Astrocyte of the cerebellum (primary cell): ENCODE data around the gene PAFAH1B1.

Experiments
- DNase-seq: peaks from one replicate; pipeline ENCODE4 v3.0.0-alpha.2; 2011; ENCODE audit warnings: low read depth
- H3K4me3 ChIP-seq: 2 replicates; pipeline ENCODE4 v1.5.1; 2011; ENCODE audit warnings: mild to moderate bottlenecking, low read depth, low read length, moderate library complexity
- in situ Hi-C: cut with HindIII; loops from 2 replicates; pipeline ENCODE4 v1.10.0; 2017; ENCODE audit warnings: low sequenced_read_pairs
- TF ChIP-seq, protein P1 (sequence below): IDR thresholded peaks from 2 replicates; pipeline ENCODE4 v1.5.1; 2012; ENCODE audit warnings: low read length, low read depth, moderate library complexity, mild to moderate bottlenecking; ENCODE audit errors: missing control alignments

The PAFAH1B1 gene

DNA sequence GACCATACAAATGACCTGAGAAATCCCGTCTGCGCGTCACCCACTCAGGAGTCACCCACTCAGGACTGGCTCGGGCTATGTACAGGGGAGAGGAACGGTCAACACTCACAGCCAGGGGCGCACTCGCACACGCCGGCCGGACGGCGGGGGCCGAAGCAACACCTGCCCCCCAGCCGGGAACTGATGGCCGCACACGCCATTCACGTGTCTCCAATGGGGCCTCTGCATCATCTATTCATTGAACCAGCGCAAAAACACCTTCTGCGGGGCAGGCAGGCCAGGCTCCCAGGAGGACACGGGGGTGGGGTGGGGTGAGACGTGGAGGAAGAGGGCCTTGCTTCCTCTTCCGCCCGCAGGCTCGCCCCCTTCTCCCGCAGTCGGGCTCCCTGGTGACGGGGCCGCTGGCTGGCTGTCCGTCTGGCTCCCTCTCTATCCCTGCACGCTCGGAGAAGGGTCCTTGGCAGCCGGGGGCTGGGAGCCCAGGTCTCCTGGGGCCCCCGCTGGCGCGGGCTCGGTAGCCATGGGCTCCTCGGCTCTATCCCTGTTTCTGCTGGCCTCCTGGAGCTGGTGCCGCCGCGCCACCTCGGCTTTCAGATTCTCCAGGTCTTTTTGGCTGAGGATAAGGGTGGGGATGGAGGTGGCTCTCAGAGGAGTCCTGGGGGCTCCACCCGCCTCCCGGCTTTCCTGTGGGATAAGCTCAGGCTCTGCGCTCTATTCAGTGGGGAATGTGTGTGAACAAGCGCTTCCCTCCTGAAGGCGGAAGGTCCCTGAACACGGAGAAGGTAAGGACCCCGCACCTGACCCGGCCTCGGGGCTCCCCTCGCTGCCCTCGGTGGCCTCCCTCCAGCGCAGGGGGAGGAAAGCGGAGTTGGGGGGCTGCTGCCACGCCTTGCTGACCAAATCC is 97.0 kb downstream of the PAFAH1B1 start:
- DNase-seq = no peak
- in situ Hi-C loops = no loop called here
- TF ChIP-seq, protein P1, sequence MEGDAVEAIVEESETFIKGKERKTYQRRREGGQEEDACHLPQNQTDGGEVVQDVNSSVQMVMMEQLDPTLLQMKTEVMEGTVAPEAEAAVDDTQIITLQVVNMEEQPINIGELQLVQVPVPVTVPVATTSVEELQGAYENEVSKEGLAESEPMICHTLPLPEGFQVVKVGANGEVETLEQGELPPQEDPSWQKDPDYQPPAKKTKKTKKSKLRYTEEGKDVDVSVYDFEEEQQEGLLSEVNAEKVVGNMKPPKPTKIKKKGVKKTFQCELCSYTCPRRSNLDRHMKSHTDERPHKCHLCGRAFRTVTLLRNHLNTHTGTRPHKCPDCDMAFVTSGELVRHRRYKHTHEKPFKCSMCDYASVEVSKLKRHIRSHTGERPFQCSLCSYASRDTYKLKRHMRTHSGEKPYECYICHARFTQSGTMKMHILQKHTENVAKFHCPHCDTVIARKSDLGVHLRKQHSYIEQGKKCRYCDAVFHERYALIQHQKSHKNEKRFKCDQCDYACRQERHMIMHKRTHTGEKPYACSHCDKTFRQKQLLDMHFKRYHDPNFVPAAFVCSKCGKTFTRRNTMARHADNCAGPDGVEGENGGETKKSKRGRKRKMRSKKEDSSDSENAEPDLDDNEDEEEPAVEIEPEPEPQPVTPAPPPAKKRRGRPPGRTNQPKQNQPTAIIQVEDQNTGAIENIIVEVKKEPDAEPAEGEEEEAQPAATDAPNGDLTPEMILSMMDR = no peak
- no peak overlapping the region for H3K4me3 ChIP-seq

- TF ChIP-seq, protein P1 = no peak
- H3K4me3 ChIP-seq = no peak overlapping the region
- in situ Hi-C loops = no loop called here
- DNase-seq = no peak
Measured at GRCh38 chr17:2691069-2691871, 97.8 kb downstream of the PAFAH1B1 start.

- DNase-seq = no peak
- no peak overlapping the region for H3K4me3 ChIP-seq
- in situ Hi-C loops = no loop called here
- TF ChIP-seq, protein P1 = no peak
Measured at GRCh38 chr17:2691965-2692780, 98.7 kb downstream of the PAFAH1B1 start.

DNA sequence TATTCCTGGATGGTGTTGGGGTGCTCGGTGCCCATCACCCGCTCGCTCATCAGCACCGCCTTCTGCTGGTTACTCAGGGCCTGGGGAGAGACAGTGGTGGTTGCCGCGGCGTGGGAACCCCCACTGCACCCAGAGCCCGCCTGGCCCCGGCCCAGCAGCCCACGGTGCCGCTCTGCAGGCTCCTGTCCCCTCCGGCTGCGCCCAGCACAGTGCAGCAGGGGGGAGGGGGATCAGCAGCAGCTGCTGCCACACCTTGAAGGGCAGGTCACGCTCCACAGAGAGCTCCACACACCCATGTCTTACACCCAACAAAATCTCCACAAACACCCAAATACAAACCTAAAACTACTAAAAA is 99.3 kb downstream of the PAFAH1B1 start:
- TF ChIP-seq, protein P1 = no peak
- in situ Hi-C loops = no loop called here
- DNase-seq = no peak
- no peak overlapping the region for H3K4me3 ChIP-seq

GRCh38 chr17:2693561-2694380 is 100.3 kb downstream of the PAFAH1B1 start:
- H3K4me3 ChIP-seq = no peak overlapping the region
- DNase-seq = no peak
- TF ChIP-seq, protein P1 = no peak
- in situ Hi-C loops = no loop called here
